Neural progenitor cell (in vitro differentiated cells): Measurements from ENCODE around the gene COX5A. TPM values are rescaled to one million over a fixed set of nuclear protein-coding genes. Genes with fewer than 3 reads are reported as not detected.

Experiments
- DNase-seq: peaks from one replicate; pipeline ENCODE4 v3.0.0-alpha.2; 2016; ENCODE audit warnings: low spot score
- H2AFZ ChIP-seq: fragments of 200-600 bp; sonication (generic); replicated peaks from 2 replicates; pipeline ENCODE4 v1.6.1; 2016; ENCODE audit warnings: antibody characterized with exemption
- H3F3A ChIP-seq: fragments of 200-600 bp; sonication (generic); 2 replicates; pipeline ENCODE4 v1.6.1; 2016; ENCODE audit warnings: antibody characterized with exemption, low read depth
- H3K27ac ChIP-seq: fragments of 200-600 bp; sonication (generic); 2 replicates; pipeline ENCODE4 v1.5.1; 2016; ENCODE audit warnings: mild to moderate bottlenecking
- H3K27me3 ChIP-seq: fragments of 200-600 bp; sonication (generic); 2 replicates; pipeline ENCODE4 v1.6.1; 2016; ENCODE audit warnings: mild to moderate bottlenecking, moderate library complexity
- H3K36me3 ChIP-seq: fragments of 200-600 bp; sonication (generic); 2 replicates; pipeline ENCODE4 v1.5.1; 2016
- H3K4me1 ChIP-seq: fragments of 200-600 bp; sonication (generic); 2 replicates; pipeline ENCODE4 v1.6.1; 2016; ENCODE audit warnings: mixed run types
- H3K4me2 ChIP-seq: fragments of 200-600 bp; sonication (generic); 2 replicates; pipeline ENCODE4 v1.6.1; 2016
- H3K4me3 ChIP-seq: fragments of 200-600 bp; sonication (generic); 2 replicates; pipeline ENCODE4 v1.5.1; 2016
- H3K79me2 ChIP-seq: fragments of 200-600 bp; sonication (generic); 2 replicates; pipeline ENCODE4 v1.6.1; 2016; ENCODE audit warnings: low read depth
- H3K9ac ChIP-seq: fragments of 200-600 bp; sonication (generic); 2 replicates; pipeline ENCODE4 v1.6.1; 2016
- H3K9me3 ChIP-seq: fragments of 200-600 bp; sonication (generic); 2 replicates; pipeline ENCODE4 v1.5.1; 2016; ENCODE audit warnings: low read depth
- H4K20me1 ChIP-seq: fragments of 200-600 bp; sonication (generic); 2 replicates; pipeline ENCODE4 v1.6.1; 2016; ENCODE audit warnings: low read depth
- H3K27ac Mint-ChIP-seq: 3 replicates; pipeline ENCODE4 v1.8.0; 2021; ENCODE audit warnings: mixed read lengths
- H3K27me3 Mint-ChIP-seq: 2 replicates; pipeline ENCODE4 v1.8.0; 2022; ENCODE audit warnings: low read depth, mild to moderate bottlenecking, inconsistent platforms, moderate library complexity, mixed read lengths; ENCODE audit not compliant: insufficient read depth
- H3K36me3 Mint-ChIP-seq: 3 replicates; pipeline ENCODE4 v1.8.0; 2021; ENCODE audit warnings: mixed read lengths
- H3K4me1 Mint-ChIP-seq: 3 replicates; pipeline ENCODE4 v1.8.0; 2021; ENCODE audit warnings: mixed read lengths
- H3K4me3 Mint-ChIP-seq: 3 replicates; pipeline ENCODE4 v1.8.0; 2021; ENCODE audit warnings: mild to moderate bottlenecking, moderate library complexity, mixed read lengths
- H3K9me3 Mint-ChIP-seq: 3 replicates; pipeline ENCODE4 v1.8.0; 2020; ENCODE audit warnings: mixed read lengths
- EZH2 ChIP-seq: fragments of 200-600 bp; sonication (generic); IDR thresholded peaks from 2 replicates; pipeline ENCODE4 v1.6.1; 2017; ENCODE audit warnings: antibody characterized with exemption, mild to moderate bottlenecking, moderate library complexity
- EZH2phosphoT487 ChIP-seq: fragments of 200-600 bp; sonication (generic); IDR thresholded peaks from 2 replicates; pipeline ENCODE4 v1.6.1; 2017; ENCODE audit warnings: antibody characterized with exemption
- total RNA-seq: library from RNA; depleted of rRNA; stranded (reverse); fragments of >200 nt; gene quantifications from 2 replicates; pipeline ENCODE4 v1.2.3, GENCODE V29; 2015; ENCODE audit warnings: low replicate concordance
- TF ChIP-seq, protein P1 (sequence below): fragments of 200-600 bp; sonication (generic); IDR thresholded peaks from 2 replicates; pipeline ENCODE4 v1.5.1; 2017; ENCODE audit warnings: antibody characterized with exemption, mild to moderate bottlenecking

Gene COX5A
- total RNA-seq, 1 donor from 2014 or later = 200 TPM

DNA sequence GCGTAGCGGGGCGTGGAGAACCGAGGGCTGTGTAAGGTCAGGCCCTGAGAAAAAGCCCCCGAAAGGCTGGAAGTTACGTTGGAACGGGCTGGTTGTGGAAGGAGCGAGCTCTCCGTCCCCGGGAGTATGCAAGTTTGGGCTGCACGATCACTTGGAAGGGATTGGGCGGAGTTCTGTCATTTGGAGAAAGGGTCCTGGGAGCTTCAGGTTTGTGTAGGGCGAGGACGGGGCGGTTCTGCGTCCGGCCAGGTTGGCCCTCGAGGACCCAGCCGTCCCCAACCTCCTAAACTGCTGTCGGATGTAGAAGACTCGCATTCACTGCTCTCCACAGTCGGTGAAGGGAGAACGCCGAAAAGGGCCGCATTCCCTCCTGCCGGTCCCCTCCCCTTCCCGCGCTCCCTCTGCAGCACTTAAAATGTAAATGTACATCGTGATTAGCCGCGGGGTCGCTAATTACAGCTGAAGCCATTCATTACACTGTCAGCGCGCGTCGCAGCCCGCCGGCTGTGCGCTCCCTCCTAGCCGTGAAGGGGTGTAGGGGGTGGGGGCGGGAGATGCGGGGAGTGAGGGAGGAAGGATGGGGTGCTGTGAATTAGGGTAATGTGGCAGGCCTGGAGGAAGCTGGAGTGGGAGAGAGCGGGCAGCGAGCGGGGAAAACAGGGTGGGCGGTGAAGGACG lies 21.2 kb upstream of the COX5A start:
- peak; percentile 74 for DNase-seq
- peak overlapping the region; percentile 78 for H3K4me2 ChIP-seq

DNA sequence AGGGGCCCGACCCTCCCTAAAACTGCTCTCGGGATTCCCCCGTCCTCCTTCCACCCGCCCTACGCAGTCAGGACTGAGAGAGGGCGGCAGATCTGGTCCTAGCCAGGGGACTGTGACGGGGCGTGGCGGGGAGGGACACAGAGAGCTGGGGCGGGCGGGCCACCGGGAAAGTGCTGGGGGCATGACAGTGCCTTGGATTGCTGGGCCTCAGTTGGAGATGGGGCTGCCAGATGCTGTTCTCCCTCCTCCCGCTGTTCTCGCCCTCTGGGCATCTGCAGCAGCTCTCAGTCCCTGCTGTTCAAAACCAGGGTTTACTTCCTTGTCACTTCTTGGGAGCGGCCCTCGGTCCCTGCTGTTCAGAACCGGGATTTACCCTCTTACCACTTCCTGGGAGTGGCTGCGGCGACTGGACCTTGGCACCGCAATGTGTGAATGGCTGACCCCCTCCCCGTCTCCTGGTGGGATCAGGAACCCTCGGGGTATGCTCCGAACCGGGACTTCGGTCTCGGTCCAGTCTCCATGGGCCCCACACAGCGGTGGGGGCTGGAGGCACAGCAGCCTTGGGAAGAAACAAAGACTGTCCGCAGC lies 20.5 kb upstream of the COX5A start:
- peak overlapping the region; percentile 82 for H3K4me3 Mint-ChIP-seq
- Histone ChIP-seq H3K9ac (no peak overlapping the region), H2AFZ (no peak overlapping the region), H3F3A (peaks cover 38% of the 10 kb centered on the region), H3K79me2 (no peaks in the 10 kb centered on the region), H3K36me3 (no peaks in the 10 kb centered on the region), H3K4me2 (peak overlapping the region; percentile 78), H3K9me3 (no peaks in the 10 kb centered on the region), H3K4me3 (peak overlapping the region; percentile 49), H4K20me1 (peaks cover 11% of the 10 kb centered on the region), H3K27me3 (peaks cover 89% of the 10 kb centered on the region), H3K4me1 (peaks cover 28% of the 10 kb centered on the region), H3K27ac (no peak overlapping the region)
- peaks cover 24% of the 10 kb centered on the region for H3K4me1 Mint-ChIP-seq
- peak; percentile 68 for DNase-seq
- H3K27ac Mint-ChIP-seq = no peak overlapping the region
- peaks cover 62% of the 10 kb centered on the region for H3K27me3 Mint-ChIP-seq
- H3K36me3 Mint-ChIP-seq = no peaks in the 10 kb centered on the region
- TF ChIP-seq EZH2phosphoT487 (peak; percentile 2), EZH2 (peak; percentile 86)
- TF ChIP-seq, protein P1, sequence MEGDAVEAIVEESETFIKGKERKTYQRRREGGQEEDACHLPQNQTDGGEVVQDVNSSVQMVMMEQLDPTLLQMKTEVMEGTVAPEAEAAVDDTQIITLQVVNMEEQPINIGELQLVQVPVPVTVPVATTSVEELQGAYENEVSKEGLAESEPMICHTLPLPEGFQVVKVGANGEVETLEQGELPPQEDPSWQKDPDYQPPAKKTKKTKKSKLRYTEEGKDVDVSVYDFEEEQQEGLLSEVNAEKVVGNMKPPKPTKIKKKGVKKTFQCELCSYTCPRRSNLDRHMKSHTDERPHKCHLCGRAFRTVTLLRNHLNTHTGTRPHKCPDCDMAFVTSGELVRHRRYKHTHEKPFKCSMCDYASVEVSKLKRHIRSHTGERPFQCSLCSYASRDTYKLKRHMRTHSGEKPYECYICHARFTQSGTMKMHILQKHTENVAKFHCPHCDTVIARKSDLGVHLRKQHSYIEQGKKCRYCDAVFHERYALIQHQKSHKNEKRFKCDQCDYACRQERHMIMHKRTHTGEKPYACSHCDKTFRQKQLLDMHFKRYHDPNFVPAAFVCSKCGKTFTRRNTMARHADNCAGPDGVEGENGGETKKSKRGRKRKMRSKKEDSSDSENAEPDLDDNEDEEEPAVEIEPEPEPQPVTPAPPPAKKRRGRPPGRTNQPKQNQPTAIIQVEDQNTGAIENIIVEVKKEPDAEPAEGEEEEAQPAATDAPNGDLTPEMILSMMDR = peak; percentile 21
- no peaks in the 10 kb centered on the region for H3K9me3 Mint-ChIP-seq

More for the DNA sequence above, 21.2 kb upstream of the COX5A start:
- H3K9me3 ChIP-seq = no peaks in the 10 kb centered on the region
- no peak overlapping the region for H3K9ac ChIP-seq
- TF ChIP-seq EZH2 (peak; percentile 73), EZH2phosphoT487 (peak; percentile 55)
- TF ChIP-seq, protein P1 = no peak
- H2AFZ ChIP-seq = peak overlapping the region; percentile 39
- Mint-ChIP-seq H3K27me3 (peaks cover 62% of the 10 kb centered on the region), H3K4me1 (peaks cover 22% of the 10 kb centered on the region), H3K4me3 (peak overlapping the region; percentile 82), H3K27ac (no peak overlapping the region), H3K9me3 (no peaks in the 10 kb centered on the region), H3K36me3 (no peaks in the 10 kb centered on the region)
- H4K20me1 ChIP-seq = peaks cover 11% of the 10 kb centered on the region
- H3K27ac ChIP-seq = no peak overlapping the region
- H3K4me1 ChIP-seq = peaks cover 28% of the 10 kb centered on the region
- H3K4me3 ChIP-seq = peak overlapping the region; percentile 49
- peaks cover 89% of the 10 kb centered on the region for H3K27me3 ChIP-seq
- H3K36me3 ChIP-seq = no peaks in the 10 kb centered on the region
- H3K79me2 ChIP-seq = no peaks in the 10 kb centered on the region
- H3F3A ChIP-seq = peaks cover 38% of the 10 kb centered on the region

DNA sequence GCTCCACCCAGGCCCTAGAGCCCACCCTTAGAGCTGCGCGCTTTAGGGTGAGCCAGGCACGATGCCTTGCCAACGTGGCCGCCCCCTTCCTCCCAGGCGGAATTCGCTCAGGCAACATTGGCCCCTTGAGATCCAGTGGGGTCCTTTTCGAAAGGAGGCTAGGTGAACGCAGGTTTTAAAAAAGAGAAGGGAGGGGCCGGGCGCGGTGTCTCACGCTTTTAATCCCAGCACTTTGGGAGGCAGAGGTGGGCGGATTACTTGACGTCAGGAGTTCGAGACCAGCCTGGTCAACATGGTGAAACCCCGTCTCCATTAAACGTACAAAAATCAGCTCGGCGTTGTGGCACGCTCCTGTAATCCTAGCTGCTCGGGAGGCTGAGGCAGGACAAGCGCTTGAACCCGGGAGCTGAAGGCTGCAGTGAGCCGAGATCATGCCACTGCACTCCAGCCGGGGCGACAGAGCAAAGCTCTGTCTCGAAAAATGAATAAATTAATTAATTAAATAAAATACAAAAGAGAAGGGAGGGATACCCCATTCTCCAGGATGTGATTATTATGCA lies 19.7 kb upstream of the COX5A start:
- Histone ChIP-seq H3K4me1 (peaks cover 28% of the 10 kb centered on the region), H3K4me2 (peak overlapping the region; percentile 78), H4K20me1 (peaks cover 11% of the 10 kb centered on the region), H3K9ac (no peak overlapping the region), H3K9me3 (no peaks in the 10 kb centered on the region), H2AFZ (no peak overlapping the region), H3K79me2 (no peaks in the 10 kb centered on the region), H3F3A (peaks cover 38% of the 10 kb centered on the region), H3K4me3 (peak overlapping the region; percentile 49), H3K27me3 (peaks cover 80% of the 10 kb centered on the region), H3K27ac (no peak overlapping the region), H3K36me3 (no peaks in the 10 kb centered on the region)
- no peaks in the 10 kb centered on the region for H3K9me3 Mint-ChIP-seq
- H3K27ac Mint-ChIP-seq = no peak overlapping the region
- H3K4me1 Mint-ChIP-seq = peaks cover 24% of the 10 kb centered on the region
- DNase-seq = peak; percentile 49
- no peaks in the 10 kb centered on the region for H3K36me3 Mint-ChIP-seq
- peak overlapping the region; percentile 82 for H3K4me3 Mint-ChIP-seq
- H3K27me3 Mint-ChIP-seq = peaks cover 55% of the 10 kb centered on the region
- TF ChIP-seq, protein P1 = no peak
- TF ChIP-seq EZH2 = peak; percentile 1
